ENCODE data around the gene ZNF324. TPM values are rescaled to one million over a fixed set of nuclear protein-coding genes. Genes with fewer than 3 reads are reported as not detected.
A peak's percentile ranks its signal among the peaks of the same experiment; 100 is the strongest.

Gene ZNF324
- total and polyA plus RNA-seq, 2 of the 13 experiments (the other 11 are each of a cell fraction or from before 2014, with no cell fraction given), result 1.1 to 4.7 TPM

- TF ChIP-seq JARID2 (CRISPR knock-in tag; IDR thresholded peaks at IDR 0.05; ENCODE audit: insufficient replicate concordance), result peak; percentile 36
- TF ChIP-seq KLF9 (CRISPR knock-in tag; IDR thresholded peaks at IDR 0.05; ENCODE audit: low read depth), result 0 out of 2 replicates have a peak, but pooled peaks have one; percentile 63
- TF ChIP-seq HMGA1 (CRISPR knock-in tag; conservative IDR thresholded peaks at IDR 0.05), result no peak
- peak; percentile 28; the same call in 1 of the 2 replicates for TF ChIP-seq BRF2 (CRISPR knock-in tag; IDR thresholded peaks at IDR 0.05)
- TF ChIP-seq PHF5A (CRISPR knock-in tag; IDR thresholded peaks at IDR 0.05; ENCODE audit: low read depth, unreplicated experiment), result peak; percentile 77
- TF ChIP-seq ZNF44 (CRISPR knock-in tag; IDR thresholded peaks at IDR 0.05), result 0 out of 2 replicates have a peak, but pooled peaks have one; percentile 85
- peak; percentile 89 for TF ChIP-seq ZNF704 (CRISPR knock-in tag; IDR thresholded peaks at IDR 0.05; ENCODE audit: borderline replicate concordance)
- TF ChIP-seq HNRNPL (IDR thresholded peaks at IDR 0.05; ENCODE audit: low read depth, low read length), result peak; percentile 88
- TF ChIP-seq ZNF362 (CRISPR knock-in tag; IDR thresholded peaks at IDR 0.05; ENCODE audit: borderline replicate concordance), result peak; percentile 76; the same call in 1 of the 2 replicates
- peak; percentile 93; the same call in 1 of the 2 replicates for TF ChIP-seq REL (CRISPR knock-in tag; conservative IDR thresholded peaks at IDR 0.05)
- peak; percentile 96 for TF ChIP-seq ZNF501 (CRISPR knock-in tag; IDR thresholded peaks at IDR 0.05)
- TF ChIP-seq ZNF34 (CRISPR knock-in tag; IDR thresholded peaks at IDR 0.05; ENCODE audit: borderline replicate concordance), result peak; percentile 99
- peak; percentile 97 for TF ChIP-seq ZNF574 (CRISPR knock-in tag; IDR thresholded peaks at IDR 0.05)
- TF ChIP-seq ZHX2 (IDR thresholded peaks at IDR 0.05; ENCODE audit: low read depth), result peak; percentile 93
- TF ChIP-seq ZHX2 (CRISPR knock-in tag; IDR thresholded peaks at IDR 0.05; ENCODE audit: borderline replicate concordance), result peak; percentile 15; the same call in 1 of the 2 replicates
These were observed 52.7 kb downstream of the ZNF324 start, which contains the start of gene ZBTB45 (continued) for GRCh38 chr19:58519355-58520256.
